CD4-positive, alpha-beta T cell treated with Interferon alpha-2 for 1 hour (primary cell): ENCODE measurements around the gene SLC9A9.
"Not testable (repeated sequence)": the region's sequence is repeated elsewhere in the genome, so short reads cannot be mapped to it uniquely, and the experiment has no call there.

Experiments used
- DNase-seq, 2 donors: peaks; one replicate each; pipeline ENCODE4 v3.0.0-alpha.2; 2020 to 2022

Gene SLC9A9

GRCh38 chr3:143306407-143306806, 541.9 kb downstream of the SLC9A9 start:
- DNase-seq, result no peak

GRCh38 chr3:143302638-143303171, 545.6 kb downstream of the SLC9A9 start:
- no peak for DNase-seq

DNA sequence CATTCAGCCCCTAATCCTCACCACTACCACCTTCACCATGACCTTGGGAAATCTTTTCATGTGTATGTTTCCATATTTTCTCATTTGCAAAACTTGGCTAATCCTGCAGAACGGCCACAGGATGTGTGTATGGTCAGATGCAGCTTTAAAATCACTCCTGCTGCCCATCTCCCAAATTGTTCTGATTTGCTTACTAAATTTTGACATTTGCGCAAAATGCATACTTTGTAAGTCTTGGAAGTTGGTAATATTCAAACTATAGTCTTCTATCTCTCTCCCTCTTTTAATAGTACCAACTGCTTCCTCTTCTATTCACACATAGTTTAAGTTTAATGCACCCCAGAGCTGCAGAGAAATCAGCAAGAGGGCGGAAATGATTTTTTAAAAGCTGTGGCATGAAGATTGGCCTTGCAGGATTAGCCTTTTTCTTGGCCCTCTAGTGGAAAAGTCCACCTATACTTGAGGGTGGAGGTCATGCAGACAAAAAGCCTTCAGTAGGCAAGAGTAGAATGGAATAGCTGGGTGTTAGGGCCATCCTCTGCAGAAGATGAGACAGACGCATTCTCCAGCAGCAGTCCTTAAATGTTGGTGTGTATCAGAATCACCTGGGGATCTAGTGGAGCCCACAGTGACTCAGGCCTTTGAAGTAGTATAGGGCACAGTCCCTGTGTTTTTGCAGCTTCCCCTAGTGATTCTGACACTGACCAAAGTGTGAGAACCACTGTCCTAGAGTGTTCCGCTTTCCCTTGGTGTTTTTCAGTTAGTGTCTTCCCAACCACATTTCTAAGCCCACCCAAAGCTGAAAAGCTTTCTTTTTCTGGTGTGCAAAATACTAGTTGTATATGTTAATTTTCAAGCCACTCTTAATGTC, 547.0 kb downstream of the SLC9A9 start:
- DNase-seq, result no peak

- no peak for DNase-seq
Observed at GRCh38 chr3:143298886-143299535, 549.3 kb downstream of the SLC9A9 start.

GRCh38 chr3:143298380-143298779, 549.9 kb downstream of the SLC9A9 start:
- DNase-seq, result no peak

GRCh38 chr3:143295201-143296080, 552.8 kb downstream of the SLC9A9 start:
- DNase-seq, result no peak

GRCh38 chr3:143294188-143294587, 554.1 kb downstream of the SLC9A9 start:
- no peak for DNase-seq

DNA sequence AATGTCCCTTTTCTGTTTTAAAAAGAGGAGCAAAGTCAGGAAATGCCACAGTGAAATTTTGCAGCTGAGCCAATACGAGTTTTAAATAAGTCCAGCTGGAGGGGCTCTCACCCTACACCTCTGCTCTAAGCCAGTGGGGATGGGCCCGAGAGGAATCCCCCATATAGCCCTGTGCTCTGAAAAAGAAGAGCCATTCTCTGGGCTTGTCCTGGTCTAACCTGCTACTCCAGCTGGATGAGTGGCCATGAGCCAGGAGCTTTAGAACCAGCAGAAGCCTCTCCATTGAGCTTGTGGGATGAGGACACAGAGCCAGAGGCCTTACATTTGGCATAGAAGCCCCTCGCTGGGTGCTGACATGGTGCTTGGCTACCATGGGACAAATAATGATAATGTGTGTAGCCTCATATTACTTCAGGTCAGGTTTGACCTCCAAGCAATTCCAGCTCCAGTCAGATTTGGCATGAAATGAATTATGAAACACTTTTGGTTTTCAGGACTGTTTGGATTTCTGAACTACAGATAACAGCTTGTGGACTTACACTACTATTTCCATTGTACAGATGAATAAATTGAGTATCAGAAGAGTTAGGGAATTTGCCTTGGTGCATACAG, 556.3 kb downstream of the SLC9A9 start:
- no peak for DNase-seq

DNA sequence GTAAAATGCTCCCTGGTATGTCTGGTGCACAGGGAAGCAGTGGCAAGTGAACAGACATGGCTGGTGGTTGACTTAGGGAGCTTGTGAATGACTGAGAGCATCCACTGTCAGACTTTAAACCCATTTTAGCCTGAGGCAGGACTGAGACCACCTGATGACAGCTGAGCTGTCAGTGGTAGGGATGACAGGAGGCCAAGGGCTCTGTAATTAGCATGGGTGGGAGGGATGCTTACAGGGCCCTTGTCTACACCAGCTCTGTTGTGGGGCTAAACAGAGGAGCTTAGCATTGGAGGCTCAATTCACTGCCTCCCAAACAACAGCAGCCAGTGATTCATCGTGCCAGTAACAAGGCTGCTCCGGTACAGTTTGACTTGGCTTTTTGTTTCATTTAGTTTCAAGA, 559.3 kb downstream of the SLC9A9 start:
- DNase-seq, result no peak

GRCh38 chr3:143287403-143287802, 560.9 kb downstream of the SLC9A9 start:
- DNase-seq, result no peak

- no peak for DNase-seq
Observed at GRCh38 chr3:143286392-143287010, 561.8 kb downstream of the SLC9A9 start.

DNA sequence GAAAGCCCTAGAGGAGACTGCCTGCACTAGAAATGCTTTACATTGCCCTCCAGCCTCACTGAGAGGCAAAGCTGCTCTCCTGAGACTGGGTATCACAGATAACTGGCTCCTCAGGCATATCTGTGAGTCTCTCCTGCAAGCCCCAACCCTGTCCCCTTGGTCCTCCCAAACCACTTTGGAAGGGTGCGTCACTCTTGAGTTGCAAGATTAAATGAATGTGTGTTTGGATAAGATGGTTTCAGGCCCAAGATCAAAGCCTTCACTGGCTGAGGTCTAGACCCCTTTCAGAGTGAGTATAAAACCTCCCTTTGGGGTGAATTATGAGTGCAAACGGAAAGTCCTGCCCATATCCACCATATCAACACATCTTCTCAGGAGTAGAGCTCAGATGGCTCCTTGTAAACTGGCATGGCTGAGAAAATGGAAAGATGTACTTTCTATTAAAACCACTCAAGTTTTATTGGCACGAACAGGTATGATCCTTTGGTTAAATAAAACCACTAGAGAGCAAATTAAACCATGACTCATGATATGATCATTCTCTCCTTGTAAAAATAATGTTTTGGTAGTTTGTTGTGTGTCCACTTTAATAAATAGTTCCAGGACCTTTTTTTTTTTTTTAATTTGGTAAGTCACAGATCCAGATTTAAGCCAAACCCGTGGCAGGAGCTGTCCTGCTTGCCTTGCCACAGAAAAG, 564.7 kb downstream of the SLC9A9 start:
- no peak for DNase-seq

- peak in 1 of 2 donors; percentile 3 for DNase-seq
Observed at GRCh38 chr3:143280984-143281383, 567.3 kb downstream of the SLC9A9 start.

- DNase-seq, result not testable (repeated sequence)
Observed at GRCh38 chr3:143279567-143279966, 568.7 kb downstream of the SLC9A9 start.

- DNase-seq, result no peak
Observed at GRCh38 chr3:143278721-143279120, 569.5 kb downstream of the SLC9A9 start.

- DNase-seq, result no peak
Observed at GRCh38 chr3:143277531-143277930, 570.7 kb downstream of the SLC9A9 start.

GRCh38 chr3:143276592-143276991, 571.7 kb downstream of the SLC9A9 start:
- no peak for DNase-seq

DNA sequence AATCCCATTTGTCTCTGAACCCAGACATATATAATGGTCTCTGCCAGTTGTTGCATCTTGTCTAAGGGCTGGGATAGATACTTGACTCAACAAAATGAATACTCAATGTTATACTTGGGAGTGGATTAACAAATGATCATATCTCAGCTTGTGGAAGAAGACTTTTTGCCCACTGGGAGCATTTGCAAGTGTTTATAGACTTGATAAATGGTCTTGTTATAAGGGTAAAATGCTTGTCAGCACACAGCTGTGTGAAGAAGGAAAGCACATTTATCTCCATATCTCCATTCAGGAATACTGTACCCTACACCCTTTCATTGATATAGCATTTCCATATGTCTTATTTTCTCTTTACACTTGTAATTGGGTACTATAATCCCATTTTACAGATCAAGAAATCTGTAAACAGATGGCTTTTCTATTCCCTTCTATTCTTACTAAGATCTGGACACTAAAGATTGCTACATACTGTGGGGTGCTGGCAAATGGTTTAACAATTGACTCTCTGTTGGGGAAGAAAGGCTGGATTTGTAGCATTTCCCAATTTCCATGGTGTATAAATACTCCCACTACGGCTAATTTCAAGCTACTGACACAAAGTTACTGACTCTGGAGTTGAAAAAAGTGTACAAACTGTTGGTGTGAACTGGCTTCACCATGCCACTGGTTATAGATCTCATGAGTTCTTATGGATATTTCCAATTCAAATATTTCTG, 574.1 kb downstream of the SLC9A9 start:
- DNase-seq, result no peak

- DNase-seq, result no peak
Observed at GRCh38 chr3:143271136-143271535, 577.1 kb downstream of the SLC9A9 start.

DNA sequence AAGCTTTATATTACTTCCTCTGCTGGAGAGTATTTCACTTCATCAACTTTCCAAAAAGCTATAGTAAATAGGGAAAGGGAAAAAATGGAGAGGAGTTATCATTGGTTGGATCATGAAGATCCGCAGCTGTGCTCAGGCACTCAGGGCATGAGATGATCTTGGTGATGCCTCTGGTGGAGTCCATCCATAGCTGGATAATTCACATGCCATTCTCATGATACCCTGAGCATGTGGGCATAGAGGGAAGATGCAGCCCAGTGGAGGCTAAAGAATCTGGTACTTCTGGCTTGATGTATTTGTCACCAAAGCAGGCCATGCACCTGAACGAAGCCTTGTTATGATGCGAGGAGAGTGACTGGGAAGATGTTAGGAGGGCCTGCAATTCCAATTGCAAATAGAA, 578.5 kb downstream of the SLC9A9 start:
- no peak for DNase-seq

- no peak for DNase-seq
Observed at GRCh38 chr3:143267989-143268388, 580.3 kb downstream of the SLC9A9 start.
